Measurements from ENCODE around the gene MMS19. TPM values are rescaled to one million over a fixed set of nuclear protein-coding genes. Genes with fewer than 3 reads are reported as not detected.
A peak's percentile ranks its signal among the peaks of the same experiment; 100 is the strongest.

MMS19 gene, protein sequence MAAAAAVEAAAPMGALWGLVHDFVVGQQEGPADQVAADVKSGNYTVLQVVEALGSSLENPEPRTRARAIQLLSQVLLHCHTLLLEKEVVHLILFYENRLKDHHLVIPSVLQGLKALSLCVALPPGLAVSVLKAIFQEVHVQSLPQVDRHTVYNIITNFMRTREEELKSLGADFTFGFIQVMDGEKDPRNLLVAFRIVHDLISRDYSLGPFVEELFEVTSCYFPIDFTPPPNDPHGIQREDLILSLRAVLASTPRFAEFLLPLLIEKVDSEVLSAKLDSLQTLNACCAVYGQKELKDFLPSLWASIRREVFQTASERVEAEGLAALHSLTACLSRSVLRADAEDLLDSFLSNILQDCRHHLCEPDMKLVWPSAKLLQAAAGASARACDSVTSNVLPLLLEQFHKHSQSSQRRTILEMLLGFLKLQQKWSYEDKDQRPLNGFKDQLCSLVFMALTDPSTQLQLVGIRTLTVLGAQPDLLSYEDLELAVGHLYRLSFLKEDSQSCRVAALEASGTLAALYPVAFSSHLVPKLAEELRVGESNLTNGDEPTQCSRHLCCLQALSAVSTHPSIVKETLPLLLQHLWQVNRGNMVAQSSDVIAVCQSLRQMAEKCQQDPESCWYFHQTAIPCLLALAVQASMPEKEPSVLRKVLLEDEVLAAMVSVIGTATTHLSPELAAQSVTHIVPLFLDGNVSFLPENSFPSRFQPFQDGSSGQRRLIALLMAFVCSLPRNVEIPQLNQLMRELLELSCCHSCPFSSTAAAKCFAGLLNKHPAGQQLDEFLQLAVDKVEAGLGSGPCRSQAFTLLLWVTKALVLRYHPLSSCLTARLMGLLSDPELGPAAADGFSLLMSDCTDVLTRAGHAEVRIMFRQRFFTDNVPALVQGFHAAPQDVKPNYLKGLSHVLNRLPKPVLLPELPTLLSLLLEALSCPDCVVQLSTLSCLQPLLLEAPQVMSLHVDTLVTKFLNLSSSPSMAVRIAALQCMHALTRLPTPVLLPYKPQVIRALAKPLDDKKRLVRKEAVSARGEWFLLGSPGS
- 10 to 100 TPM; 82.2 to 94.1 (median 84.4) TPM for polyA plus RNA-seq (ENCODE audit: insufficient read length in 3 of 3)

DNA sequence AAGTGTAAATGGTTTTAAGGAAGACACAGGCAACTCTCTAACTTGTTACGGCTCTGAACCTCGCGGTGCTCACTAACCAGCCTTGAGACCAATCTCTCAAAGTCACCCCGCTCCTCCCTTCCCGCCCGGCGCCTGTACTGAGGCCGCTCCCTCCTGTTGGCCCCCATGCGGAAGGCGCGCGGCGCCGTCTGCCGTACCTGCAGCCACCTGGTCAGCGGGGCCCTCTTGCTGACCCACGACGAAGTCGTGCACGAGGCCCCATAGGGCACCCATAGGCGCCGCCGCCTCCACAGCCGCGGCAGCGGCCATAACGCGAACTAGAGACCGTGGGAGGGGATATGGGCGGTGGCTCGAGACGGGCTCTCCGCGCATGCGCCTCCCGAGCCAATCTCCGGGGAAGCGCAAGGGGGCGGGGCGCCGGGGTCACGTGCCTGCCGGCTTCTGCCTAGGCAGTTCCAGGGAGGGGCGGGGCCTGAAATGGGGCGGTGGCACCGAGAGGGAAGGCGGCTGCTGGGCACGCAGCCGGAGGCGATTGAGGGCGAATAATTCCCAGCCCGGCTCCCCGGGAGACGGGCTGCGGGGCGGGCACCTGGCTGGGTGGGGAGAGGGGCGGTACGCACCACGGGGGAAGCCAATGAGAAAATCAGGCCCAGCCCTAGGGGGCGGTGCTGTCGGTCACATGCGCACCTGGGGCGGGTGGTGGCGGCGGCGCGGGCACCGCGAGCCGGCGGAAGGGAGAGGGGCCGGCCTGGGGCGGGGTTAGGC lies at the start of gene MMS19:
Gene MMS19 (minus strand): TSS at position 347 of the 765 bp plus-strand sequence. CDS start 38 bp downstream, at position 309.
- peak; percentile 87 to 97 (median 95) for DNase-seq (ENCODE audit: low read depth in 3 of 3, low spot score in 2 of 3)

DNA sequence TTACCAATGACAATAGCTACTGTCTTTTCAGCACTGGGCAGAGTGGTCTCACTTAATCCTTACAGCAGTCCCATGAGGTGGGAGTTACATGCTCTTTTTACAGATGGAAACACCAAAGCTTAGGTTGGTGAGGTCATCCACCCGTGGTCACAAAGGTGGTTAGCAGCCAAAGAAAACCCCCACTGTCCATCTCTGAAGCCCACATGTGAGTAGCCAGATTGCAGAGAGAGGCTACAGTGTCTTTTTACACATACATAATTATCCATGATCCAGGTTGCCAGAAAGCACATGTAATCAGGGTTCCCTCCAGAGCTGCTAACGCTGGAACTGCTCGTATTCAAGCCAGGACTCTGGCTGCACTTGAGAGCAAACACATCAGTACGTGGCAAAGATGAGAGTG lies 49.7 kb upstream of the MMS19 start:
- DNase-seq (ENCODE audit: low read depth in 3 of 3, low spot score in 2 of 3) = no peak

DNA sequence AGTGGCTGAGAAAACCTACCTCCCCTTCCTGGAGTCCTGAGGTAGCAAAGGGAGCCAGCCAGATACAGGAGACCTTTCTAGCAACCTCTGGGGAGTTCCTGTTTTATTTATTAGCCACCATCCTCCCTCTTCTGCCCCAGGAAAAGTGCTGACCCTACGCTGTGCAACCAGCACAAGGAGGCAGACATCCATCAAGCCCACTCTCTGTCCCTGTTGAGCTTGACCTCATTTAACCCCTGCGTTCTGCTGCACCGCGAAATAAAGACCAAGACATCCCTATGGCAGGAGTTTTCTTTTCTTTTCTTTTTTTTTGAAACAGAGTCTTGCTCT lies 49.0 kb upstream of the MMS19 start:
- no peak for DNase-seq (ENCODE audit: low read depth in 3 of 3, low spot score in 2 of 3)

DNA sequence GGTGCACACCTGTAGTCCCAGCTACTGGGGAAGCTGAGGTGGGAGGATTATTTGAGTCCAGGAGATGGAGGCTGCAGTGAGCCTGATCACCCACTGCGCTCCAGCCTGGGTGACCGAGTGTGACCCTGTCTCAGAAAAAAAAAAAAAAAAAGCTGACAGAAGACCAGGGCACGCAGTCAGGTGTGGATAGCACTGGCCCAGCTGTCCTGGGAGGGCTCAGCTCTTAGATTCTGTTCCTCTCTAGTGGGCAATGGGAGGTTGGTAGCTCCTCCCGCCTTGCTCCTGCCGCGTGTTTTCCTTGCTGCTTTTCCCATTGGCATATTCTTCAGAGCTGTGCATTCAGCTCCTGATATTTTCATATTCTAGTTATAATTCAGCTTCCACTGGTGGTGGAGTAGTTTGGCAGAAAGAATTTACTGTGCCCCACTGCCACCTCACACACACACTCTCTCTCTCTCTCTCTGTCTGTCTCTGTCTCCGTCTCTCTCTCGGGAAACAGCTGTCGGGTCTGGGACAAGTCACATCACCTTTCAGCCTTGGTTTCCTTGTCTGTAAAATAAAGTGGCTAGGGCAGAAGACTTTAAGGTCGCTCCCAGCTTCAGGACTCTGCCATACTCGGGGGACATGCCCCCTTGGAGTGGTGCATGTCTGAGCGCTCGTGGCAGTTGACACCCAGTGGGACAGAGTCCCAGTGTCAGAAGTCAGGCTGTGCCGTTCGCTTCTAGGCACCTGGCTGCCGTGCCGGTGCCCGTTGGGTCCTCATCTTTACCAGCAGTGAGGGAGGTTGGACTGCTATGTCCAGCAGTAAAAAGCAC lies 48.4 kb upstream of the MMS19 start:
- DNase-seq (ENCODE audit: low read depth in 3 of 3, low spot score in 2 of 3) = no peak

DNA sequence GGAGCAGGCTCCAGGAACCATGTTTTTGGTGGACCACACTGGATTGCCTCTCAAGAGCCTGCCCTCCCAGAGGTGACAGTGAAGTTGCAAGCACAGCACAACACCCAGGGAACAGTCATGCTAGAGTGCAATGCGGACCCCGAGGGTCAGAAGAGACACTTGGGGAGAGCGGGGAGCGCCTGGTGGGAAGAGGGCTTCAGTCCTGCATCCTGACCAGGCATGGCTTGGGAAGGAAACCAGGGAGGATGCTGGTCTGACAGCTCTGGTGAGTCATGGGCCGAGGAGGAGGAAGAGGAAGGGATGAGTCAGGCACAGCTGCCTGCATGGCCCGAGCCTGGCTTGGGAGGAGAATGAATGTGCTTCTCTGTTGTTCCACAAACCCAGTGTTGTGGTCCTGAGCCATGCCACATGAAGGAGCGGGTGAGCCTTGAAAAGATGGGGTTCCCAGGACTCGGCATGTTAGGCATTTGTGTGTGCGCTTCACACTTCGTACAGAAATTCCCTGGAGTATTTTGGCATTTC lies 44.9 kb upstream of the MMS19 start:
- DNase-seq (ENCODE audit: low read depth in 3 of 3, low spot score in 2 of 3) = no peak

DNA sequence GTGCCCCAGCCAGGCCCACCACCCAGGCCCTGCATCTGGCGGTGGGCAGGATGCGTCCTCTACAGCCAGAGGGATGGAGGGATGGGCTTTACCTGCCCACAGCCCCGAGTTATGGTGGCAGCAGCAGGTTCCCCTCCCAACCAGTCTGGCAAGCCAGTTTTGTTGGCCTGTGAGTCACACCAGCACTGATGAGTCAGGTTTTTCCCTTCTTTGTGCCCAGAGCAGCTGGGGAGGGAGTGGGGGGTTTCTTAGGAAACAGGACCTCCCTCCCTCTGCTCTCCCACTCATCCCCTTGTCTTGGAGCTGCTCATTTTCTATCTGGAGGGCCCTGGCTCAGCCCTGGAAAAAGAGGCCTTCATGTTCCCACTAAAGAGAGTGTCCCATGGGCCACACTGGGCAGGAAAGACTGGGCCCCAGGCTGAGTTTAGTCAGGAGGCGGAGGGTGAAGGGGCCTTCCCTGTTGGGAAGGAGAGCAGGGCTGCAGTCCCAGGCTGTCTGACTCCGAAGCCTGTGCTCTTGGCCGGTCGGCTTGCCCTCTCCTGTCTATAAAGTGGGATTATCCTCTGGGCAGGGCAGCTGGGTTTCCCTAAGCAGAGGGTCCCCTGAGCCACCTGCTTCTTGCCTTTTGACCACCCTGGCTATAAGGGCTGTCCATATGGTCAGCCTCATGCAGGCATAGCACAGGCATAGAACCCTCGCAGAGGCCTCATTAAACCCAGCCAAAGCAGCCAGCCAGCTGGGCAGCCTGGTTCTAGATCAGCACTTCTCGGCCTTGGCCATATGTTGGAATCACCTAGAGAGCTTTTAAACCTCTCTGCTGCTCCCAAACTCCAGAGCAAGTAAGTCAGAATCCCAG lies 44.2 kb upstream of the MMS19 start:
- DNase-seq (ENCODE audit: low read depth in 3 of 3, low spot score in 2 of 3) = no peak

DNA sequence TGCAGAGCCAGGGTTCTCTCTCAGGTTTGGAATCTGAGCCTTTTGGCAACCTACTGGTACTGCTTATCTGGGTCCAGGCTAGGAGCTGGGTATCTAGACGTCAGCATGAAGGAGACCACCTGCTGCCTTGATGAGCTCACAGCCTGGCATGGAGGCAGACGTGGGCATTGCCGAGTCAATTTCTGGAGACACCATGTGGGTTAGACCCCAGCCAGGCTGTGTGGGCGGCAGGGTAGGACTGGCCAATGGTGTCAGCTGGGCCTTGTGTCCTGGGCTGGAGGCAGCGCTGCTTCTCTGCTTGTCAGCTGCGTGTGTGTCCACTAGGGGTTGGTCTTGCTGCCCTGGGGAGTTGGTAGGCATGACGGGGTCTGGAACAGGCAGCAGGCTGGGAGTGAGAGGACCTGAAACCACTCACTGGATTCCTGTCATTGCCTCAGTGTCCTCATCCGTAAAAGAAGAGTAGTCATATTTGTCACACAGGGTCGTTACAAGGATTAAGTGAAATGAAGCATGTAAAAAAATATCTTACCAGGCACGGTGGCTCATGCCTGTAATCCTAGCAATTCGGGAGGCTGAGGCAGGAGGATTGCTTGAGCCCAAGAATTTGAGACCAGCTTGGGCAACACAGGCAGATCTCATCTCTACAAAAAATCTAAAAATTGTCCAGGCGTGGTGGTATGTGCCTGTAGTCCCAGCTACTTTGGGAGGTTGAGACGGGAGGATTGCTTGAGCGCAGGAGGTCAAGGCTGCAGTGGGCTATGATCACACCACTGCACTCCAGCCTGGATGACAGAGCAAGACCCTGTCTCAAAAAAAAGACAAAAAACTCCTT lies 42.7 kb upstream of the MMS19 start:
- DNase-seq (ENCODE audit: low read depth in 3 of 3, low spot score in 2 of 3) = no peak

DNA sequence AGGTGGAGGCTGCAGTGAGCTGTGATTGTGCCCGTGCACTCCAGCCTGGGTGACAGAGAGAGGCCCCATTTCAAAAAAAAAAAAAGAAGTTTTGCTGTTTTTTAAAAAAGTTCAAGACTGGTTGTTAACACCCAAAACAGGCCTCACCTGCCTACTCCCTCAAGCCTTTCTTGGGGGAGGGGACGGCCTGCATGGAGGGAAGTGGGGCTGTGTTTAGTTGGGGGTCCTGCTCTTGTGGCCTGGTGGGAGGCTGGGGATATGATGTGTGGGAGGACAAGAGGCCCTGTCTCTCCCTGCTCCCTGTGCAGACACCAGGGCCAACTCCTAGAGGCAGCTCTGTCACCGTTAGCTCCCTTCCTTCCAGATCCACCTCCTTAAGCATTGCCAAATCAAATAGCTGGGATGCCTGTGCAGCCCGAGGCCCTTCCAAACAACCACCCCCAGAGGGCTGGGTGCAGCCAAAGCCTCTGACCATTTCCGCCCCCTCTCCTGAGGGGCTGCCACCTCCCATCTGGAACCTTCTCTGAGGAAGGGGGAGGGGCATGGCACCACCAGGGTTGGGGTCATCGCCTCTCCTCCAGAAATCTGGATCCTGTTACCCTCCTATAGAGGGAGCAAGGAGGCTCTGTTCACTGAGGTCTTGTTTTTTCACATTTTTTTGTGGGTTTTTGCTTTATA lies 41.4 kb upstream of the MMS19 start:
- DNase-seq (ENCODE audit: low read depth in 3 of 3, low spot score in 2 of 3) = no peak

DNA sequence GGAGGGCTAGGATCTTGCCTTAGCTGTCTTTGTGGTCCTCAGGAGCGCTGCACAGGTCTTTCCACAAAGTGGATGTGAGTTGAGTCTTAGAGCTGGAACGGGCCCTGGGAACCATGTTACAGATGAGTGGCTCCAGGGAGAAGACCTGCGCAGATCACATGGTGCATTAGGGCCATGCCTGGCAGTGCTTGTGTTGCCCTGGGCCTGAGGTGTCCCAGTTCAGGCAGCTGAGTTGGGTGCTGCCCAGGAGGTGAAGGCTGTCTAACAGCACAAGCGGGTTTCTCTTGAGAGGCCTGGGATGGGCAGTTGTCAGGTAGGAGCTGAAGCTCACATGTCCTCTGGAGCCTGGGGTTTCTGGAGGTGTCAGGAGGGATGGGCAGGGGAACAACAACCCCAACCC lies 40.6 kb upstream of the MMS19 start:
- no peak for DNase-seq (ENCODE audit: low read depth in 3 of 3, low spot score in 2 of 3)

DNA sequence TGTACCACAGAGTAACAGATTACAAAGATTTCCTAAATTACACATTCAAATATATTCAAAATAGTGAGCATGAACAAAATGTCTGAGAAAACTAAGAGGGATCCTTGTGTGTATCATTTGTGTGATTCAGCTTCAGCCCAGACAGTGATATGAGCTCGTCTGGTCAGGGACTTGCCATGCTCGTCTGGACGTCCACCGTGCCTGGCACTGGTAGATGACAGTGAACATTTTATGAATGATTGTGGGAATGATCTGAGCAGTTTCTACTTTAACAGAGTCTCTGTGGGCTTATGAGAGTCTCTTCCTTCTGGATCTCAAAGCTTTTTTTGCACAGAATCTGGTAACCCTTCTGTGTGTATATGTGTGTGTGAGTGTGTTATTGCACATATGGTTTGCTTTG lies 40.2 kb upstream of the MMS19 start:
- DNase-seq (ENCODE audit: low read depth in 3 of 3, low spot score in 2 of 3) = no peak

DNA sequence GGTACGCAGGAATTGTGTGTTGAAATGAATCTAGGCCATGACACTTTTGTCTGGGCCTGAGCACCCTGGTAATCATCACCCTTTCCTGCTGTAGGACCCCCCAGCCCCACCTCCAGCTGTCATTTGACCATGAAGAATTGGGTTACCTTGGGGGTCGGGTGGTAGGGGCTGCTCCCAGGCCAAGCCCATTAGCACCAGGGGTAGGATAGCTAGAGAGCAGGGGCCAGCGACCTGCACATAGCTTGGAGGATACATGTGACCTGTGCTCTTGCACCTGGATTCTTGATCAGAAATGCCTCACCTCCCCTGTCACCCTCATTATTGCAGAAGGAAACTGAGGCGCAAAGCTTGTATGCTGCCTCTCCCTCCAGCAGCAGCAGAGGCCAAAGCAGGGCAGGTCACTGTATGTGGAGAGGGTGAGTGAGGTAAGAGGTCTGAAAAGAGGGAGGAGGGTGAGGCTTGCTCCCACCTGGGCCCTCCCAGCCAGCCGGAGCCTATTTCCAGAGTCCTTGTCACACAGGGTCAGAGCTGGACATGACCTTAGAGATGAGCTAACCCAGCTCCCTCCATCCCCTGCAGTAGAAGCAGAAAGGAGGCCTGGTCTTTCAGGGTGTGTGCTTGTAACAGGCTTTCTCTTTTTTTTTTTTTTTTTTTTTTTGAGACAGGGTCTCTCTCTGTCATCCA lies 39.1 kb upstream of the MMS19 start:
- DNase-seq (ENCODE audit: low read depth in 3 of 3, low spot score in 2 of 3) = no peak

DNA sequence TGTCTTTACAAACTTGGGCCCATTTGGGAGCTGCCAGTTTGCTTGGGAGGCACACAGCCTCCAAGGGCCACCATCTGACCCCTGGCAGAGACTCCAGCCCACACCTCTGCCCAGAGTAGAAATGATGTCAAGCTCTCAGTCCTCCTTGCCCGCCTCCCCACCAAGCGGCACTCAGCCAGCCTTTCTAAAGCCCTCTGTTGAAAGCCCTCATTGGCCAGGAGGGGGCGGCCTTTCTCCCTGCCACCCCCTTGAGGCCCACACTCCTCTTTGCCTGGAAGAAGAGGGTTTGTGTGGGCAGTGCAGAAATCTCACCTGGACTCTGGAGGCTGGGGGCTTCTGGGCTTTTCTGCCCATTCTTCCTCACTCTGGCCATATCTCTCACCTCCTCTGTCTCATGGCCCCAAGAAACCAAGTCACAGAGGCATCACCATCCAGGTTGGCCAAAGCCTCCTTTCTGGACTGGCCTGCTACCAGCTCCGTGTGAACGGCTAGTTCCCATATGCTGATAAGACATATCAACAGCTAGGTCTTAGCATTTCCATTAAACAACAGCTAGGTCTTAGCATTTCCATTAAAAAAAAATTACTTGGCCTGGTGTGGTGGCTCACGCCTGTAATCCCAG lies 36.6 kb upstream of the MMS19 start:
- no peak for DNase-seq (ENCODE audit: low read depth in 3 of 3, low spot score in 2 of 3)

DNA sequence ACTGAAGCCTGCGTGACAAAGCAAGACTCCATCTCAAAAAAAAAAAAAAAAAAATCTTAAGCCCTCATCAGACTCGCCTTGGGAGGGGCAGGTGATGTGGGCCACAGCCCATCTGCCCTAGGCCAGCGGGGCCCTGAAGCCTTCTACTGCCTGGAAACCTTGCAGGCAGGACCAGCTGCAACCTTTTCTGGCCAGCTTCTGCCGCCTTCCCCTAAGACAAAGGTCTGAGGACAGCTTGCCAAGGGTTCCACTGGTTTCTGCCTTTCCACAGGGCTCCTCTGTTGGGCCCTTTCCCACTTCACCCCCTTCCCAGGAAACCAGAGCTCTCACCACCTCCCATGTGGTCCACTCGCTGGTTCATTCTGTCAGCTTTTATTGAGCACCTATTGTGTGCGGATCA lies 35.7 kb upstream of the MMS19 start:
- no peak for DNase-seq (ENCODE audit: low read depth in 3 of 3, low spot score in 2 of 3)

DNA sequence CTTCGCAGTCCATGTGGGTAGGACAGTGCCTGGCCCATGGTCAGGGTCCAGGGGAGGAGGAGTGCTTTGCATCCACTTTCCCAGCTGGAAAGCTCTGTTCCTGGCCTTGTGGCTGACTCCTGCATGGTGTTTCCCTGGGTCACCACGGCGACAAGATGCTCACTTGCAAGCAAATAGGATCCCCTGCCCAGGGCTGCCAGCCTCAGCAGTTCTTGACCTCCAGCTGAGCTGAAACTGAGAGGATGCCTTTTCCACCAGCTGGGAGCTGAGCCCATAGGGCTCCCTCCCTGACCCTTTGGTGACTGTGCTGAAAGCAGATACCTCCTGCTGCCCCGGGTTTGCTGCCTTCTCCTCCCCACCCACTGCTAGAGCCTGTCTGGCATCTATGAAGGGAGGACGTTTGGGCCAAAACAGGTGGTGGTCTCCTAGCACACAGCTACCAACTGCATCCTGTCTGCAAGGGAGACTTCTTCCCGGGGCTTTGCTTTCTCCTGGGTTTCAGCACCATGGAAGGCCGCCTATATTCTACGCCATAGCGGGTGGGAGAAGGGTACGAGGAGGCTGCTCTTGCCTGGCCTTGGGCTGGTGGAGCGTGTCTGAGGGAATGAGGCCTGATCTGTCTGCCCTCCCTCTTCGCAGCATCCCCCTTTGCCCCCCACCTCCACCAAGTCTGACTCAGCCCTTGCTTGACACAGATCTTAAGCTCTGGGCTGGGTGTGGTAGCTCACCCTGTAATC lies 34.9 kb upstream of the MMS19 start:
- DNase-seq (ENCODE audit: low read depth in 3 of 3, low spot score in 2 of 3) = no peak

DNA sequence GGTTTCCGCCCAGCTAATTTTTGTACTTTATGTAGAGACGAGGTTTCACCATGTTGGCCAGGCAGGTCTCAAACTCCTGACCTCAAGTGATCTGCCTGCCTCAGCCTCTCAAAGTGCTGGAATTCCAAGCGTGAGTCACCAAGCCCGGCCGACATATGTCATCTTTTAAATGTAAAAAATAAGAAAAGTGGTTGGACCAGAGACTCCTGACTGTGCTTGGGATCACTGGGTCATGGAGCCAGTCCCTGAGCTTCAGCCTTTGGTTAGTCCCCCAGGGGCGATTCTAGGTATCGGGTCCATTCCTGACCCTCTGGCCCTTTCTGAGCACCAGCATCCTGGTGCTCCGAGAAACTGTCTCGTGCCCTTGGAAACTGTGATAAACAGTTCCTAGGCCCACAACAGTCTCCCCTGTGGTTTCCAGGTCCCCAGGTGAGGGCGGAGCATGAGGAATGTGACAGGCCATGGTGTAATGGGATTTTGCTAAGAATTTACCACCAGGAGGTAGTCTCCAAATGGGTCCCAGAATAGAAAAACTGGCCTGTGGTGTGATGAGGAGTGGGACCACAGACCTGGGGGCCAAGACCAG lies 33.3 kb upstream of the MMS19 start:
- DNase-seq (ENCODE audit: low read depth in 3 of 3, low spot score in 2 of 3) = no peak
